GM21825 (cell line): Measurements from ENCODE around the gene MAP7.

ENCODE experiments used
- ATAC-seq: cut with Tn5 transposase; IDR thresholded peaks from one replicate; pipeline ENCODE4 v1.9.1; 2021; ENCODE audit warnings: mild to moderate bottlenecking, moderate library complexity; ENCODE audit not compliant: unreplicated experiment

Gene MAP7

GRCh38 chr6:136344420-136344819 lies 205.8 kb downstream of the MAP7 start:
- ATAC-seq: no peak

DNA sequence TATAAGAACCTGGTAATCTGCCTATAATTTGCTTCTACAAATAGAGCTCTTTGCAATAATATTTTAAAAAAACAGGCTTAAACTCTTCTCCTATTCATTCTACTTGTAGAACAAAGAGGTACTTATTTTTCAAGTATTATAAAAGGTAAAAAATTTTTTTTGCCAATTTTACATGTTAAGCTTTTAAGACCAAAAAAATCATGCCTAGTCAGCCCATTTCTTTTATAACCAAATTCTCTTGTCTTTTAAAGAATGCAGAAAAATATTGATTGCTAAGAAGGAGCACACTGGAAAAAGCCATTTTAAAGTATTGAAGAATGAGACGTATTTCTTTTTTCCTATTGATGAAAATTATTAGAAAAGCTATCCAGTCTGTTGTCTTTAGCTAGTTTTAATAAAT lies 206.5 kb downstream of the MAP7 start:
- ATAC-seq: no peak

- no peak for ATAC-seq
Measured at GRCh38 chr6:136343275-136343674, 206.9 kb downstream of the MAP7 start.

- ATAC-seq: no peak
Measured at GRCh38 chr6:136341967-136342366, 208.3 kb downstream of the MAP7 start.

DNA sequence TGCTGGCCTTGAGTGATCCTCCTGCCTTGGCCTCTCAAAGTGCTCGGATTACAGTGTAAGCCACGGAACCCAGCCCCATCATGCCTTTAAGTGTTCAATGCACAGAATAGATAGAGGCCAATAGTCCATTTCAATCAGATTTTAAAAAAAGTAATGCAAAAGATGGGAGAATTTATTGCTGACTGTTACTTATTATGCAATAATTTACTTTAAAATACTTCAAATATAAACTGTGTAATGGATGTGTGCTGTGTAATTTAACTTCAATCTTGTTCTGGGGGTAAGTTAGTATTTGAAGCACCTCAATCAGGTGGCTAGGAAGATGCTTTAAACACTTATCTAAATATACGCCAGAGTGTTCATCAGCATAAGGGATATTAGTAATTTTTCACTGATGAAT lies 208.9 kb downstream of the MAP7 start:
- no peak for ATAC-seq

DNA sequence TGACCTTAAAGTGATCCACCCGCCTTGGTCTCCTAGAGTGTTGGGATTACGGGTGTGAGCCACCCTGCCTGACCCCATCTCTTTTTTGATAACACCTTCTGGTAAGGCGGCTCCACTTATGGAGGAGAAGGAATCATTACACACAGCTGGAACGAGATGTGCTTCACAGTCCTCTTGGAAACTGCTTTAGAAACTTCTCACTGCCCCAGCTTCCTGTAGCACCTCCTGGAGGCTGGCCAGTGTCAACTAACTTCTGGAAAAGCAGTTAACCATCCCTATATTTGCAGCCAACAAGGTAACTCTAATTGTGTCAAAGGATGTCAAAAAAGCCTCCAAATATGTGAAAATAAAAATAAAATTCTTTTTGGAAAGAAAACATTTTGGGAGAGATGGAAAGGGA lies 211.7 kb downstream of the MAP7 start:
- ATAC-seq: no peak

GRCh38 chr6:136337606-136338005 lies 212.6 kb downstream of the MAP7 start:
- no peak for ATAC-seq

DNA sequence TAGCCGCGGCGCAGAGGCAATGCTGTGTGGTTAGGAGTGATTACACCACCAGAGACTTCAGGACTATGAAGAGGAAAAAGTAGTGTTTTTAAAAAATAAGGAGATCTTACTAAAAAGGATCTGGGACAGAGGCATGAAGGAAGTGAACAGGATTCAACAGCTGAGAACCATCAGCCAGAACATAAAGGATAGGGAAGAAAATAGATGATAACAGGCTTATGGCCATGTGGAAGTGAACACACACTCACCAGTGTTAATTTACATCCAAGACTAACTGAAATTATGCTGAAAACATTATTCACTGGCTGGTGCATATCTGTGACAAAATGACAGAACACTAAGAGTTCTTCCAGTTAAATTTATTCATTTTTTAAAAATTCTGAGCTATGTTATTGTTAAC lies 213.1 kb downstream of the MAP7 start:
- no peak for ATAC-seq

DNA sequence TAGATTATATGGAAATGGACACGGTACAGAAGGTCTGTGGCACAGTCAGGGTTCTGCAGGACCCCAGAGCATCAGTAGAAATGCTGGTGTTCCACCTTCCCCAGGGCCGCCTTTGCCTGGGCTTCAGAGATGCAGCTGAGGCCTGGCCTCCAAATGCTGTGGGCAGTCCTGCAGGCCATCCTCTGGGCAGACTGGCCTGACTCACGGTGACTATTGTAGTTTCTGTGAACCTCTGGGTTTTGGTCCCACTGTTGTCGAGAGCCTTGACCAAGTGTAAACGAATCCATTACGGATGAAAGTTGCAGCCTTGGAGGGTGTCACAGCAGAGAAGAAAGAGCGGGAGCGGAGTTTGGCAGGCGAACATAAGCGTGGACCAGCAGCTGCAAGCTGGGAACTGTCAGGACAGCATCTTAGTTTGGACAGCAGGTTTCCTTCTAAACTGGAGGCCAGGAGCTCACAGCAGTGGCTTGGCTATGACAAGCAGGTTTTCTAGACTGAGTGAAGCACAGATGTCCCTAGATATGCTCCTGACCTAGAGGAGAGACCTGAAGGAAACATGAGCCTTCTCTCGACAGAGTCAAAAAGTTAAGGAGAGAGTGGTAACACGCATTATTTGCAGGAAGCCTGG lies 214.4 kb downstream of the MAP7 start:
- ATAC-seq: no peak

DNA sequence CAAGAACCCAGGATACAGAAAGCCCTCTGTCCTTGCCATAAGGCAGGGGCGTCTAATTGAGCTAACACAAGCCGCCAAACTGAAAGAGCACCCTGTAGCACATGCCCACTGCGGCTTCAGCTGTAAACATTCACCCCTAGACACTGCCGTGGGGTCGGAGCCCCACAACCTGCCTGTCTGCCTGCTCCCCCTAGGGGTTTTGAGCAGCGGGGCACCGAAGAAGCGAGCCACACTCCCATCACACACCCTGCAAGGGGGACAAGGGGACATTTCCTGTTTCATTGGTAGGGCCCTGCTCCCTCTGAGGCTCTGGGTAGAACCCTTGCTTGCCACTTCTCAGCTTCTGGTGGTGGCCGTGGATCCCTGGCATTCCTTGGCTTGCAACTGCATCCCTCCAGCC lies 215.4 kb downstream of the MAP7 start:
- ATAC-seq: no peak

- no peak for ATAC-seq
Measured at GRCh38 chr6:136334465-136334846, 215.8 kb downstream of the MAP7 start.

DNA sequence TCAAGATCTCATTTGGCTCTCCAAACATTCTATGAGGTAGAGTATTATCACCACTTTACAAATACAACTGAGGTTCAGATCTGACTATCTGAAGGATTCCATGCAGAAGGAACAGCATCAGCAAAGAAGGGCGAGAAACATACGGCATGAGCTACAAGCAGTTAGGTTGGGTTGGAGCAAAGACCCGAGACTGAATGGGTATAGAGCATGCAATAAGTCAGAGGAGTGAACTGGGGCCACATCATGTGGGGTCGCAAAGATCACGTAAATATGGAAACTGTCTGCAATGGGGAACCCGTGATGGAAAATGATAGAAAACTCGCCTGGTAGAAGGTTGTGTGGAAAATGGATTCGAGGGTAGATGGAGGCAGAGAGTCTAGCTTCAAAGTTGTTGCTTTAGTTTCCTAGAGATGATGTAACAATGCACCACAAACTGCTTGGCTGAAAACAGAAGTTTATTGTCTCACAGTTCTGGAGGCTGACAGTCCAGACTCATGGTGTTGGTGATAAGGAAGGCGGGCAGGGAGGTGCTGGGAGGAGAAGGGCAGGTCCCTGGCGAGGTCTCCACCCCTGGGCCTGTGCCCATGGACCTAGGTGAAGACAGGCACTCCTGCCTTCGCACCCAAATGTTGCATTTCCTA lies 216.3 kb downstream of the MAP7 start:
- ATAC-seq: no peak

DNA sequence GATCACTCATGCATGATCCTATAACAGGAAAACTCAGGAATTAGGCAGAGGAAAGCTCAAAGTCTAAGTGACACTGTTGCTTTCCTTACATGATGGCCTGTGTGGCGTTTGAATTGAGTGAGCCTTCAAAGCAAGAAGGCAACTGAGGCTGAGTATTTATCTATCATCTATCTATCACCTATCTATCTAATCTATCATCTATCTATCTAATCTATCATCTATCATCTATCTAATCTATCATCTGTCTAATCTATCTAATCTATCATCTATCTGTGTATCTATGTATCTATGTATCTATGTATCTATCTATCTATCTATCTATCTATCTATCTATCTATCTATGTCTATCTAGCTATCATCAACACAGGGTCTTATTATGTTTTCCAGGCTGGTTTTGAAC lies 218.8 kb downstream of the MAP7 start:
- no peak for ATAC-seq

DNA sequence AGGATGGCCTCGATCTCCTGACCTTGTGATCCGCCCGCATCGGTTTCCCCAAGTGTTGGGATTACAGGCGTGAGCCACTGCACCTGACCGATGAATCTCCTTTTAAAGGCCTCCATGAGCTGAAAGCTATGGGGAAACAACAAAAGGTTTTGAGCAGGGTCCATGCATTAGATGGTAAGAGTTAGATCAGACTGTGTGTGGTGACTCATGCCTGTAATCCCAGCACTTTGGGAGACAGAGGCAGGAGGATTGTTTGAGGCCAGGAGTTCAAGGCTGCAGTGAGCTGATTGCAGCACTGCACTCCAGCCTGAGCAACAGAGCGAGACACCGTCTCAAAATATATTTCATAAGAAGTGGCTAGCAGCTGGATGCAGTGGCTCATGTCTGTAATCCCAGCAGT lies 219.6 kb downstream of the MAP7 start:
- no peak for ATAC-seq

DNA sequence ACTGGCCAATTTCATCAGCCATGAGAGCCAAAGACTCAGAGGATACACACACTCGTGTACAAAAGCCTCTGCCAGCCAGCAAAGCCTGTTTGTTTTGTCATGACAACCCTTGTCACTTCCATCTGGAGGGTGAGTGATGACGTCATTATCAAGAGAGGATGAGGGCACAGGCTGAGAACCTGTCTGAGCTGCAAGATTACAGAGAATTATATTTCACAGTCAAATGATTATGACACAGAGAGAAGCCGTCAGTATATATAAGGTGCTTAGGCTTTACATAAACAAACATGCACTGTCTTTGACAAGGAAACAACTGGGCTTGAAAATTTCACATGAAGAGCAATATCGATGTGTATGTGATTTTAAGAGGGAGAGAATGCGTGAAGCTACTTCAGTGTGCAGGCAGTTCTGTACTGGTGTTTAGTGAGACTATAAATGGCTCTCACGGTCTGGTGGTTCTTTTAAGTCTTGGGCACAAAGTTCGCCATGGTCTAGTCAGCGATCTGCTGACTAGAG lies 224.1 kb downstream of the MAP7 start:
- ATAC-seq: no peak

- no peak for ATAC-seq
Measured at GRCh38 chr6:136324686-136325380, 225.4 kb downstream of the MAP7 start.

- ATAC-seq: no peak
Measured at GRCh38 chr6:136323431-136324112, 226.7 kb downstream of the MAP7 start.

GRCh38 chr6:136319732-136320131 lies 230.5 kb downstream of the MAP7 start:
- no peak for ATAC-seq

DNA sequence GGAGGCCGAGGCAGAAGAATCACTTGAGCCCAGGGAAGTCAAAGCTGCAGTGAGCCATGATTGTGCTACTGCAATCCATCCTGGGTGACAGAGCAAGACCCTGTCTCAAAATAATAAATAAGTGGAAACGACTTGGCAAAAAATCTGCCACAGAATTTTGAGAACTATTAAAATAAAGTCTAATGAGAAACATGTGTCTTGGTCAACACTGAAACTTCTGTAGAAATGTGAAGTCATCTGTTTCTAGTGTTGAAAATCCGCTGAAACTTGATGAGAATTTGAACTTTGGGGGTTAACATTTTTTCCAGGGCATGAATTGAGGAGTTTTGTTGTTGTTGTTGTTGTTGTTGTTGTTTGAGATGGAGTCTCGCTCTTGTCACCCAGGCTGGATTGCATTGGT lies 231.5 kb downstream of the MAP7 start:
- no peak for ATAC-seq

DNA sequence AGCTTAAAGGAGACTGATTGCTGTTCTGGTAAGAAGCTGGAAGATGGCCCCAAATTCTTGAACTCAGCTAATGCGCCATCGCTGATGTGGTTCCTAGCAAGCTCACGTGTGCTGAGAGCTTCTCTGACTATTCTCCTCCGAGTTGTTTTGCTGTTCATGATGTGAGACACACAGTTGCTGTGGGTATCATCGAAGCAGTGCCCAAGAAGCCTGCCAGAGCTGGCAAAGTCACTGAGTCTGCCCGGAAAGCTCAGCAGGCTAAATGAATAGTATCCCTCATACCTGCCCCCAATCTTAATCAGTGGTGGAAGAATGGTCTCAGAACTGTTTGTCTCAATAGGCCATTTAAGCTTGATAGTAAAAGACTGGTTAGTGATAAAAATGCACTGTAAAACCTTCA lies 232.3 kb downstream of the MAP7 start:
- no peak for ATAC-seq

GRCh38 chr6:136317021-136317694 lies 233.1 kb downstream of the MAP7 start:
- peak; percentile 72 for ATAC-seq
